GM19240 (cell line): ENCODE results near the gene ARAP1.
"Not testable (repeated sequence)": the region's sequence is repeated elsewhere in the genome, so short reads cannot be mapped to it uniquely, and the experiment has no call there.

ENCODE experiments used
- DNase-seq: peaks from one replicate; pipeline ENCODE4 v3.0.0; 2011; ENCODE audit warnings: low spot score; ENCODE audit not compliant: insufficient read length

Gene ARAP1

DNA sequence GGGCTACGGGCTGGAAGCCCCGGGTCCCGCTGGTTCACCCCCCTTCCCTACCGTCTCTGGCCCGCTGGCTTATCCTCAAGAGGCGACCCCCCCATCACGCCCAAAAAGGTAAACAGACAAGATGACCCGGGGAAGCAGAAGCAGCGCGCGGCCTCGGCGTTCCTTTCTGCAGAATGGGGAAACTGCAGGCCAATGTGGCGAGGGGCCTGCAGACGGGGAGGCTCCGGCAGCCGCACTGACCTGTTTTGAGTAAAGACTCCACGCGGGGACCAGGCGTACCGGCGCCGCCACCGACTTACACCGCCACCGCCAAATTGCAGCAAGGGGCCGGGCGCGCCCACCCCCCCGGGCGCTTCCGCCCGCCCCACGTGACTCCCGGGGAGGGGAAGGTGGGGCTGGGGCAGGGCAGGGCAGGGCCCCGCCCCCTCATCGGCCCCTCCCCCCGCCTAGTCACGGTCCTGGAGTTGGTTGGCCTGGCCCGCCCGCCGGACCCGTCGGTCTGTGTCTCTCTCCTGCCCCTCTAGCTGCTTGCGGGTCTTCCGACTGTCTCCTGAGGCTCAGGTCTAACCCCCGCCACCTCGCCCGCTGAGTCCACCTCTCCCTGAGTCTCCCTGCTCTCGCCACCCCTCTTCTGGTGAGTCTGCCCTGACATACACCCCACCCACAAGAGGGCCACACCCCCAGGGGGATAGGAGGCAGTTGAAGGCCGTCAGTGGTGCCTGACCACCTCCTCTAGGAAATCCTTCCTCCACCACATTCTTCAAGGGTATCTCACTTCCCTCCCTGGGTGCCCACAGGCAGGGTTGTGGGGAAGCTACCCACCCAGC is at the start of gene ARAP1:
ARAP1 (minus strand) TSS at position 321 of the 827 bp plus-strand sequence. CDS start 25,280 bp downstream, outside the sequence.
- DNase-seq, result peak; percentile 96

DNA sequence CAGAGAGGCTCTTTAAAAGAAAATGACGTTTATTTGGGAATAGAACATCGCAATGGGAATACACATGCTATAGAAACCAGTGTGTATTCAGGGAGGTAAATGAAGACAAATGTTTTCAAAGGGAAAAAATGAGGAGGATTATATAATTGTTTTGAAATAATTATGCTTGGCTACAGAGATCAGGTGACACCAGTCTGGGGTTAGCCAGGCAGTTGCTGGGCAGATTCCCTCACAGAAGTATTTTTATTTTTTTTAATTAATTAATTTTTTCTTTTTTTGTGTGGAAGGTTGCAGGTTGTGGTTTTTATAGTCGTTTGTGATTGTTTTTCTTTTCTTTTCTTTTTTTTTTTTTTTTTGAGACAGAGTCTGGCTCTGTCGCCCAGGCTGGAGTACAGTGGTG is 47.2 kb upstream of the ARAP1 start:
- DNase-seq, result no peak

GRCh38 chr11:72798361-72798760 is 46.2 kb upstream of the ARAP1 start:
- DNase-seq, result no peak

- DNase-seq, result peak; percentile 96
Observed at GRCh38 chr11:72793425-72794367, 41.5 kb upstream of the ARAP1 start, which contains the start of gene STARD10. STARD10 (minus strand) TSS chr11:72794047; CDS start chr11:72781181, 12,866 bp downstream.

DNA sequence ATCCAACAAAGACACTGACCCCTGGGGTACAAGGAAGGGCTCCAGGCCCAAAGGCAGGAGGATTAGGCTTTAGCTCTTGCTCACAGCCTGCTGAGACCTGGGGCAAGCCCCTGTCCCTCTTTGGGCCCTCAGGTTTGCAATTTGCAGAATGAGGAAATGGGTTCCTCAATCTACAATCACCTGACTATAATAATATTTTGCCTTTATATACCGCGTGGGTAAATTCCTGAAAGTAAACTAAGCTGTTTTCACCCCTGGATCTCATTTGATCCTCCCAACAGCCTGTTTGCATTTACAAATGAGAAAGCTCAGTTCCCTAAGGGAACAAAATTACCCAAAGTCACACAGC is 40.8 kb upstream of the ARAP1 start:
- no peak for DNase-seq

DNA sequence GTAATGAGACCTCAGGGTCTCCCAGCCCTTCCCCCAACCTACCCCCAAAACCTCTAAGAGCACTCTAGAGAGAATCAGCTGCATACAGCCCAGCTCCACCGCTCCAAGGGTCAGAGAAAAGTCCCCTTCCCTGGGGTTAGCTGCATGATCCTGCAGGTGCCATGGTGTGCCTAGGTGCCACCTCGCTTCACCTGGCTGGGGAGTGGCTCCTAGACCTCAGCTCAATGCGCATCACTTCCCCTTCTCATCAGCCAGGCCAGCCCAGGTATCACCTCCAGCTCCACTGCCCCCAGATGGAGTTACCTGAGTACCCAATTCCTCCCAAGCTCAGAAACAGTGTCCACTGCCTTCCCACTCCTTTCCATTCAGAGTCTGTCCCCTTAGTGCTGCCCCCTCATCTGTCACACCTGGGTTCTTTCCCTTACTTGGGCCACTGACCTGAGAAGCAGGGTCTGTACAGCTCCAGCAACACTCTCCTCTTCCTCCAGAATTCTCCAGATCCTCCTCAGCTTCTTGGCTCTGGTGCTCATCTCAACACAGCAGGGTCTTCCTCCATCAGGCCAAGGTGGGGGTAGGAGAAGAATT is 40.3 kb upstream of the ARAP1 start:
- DNase-seq, result no peak

GRCh38 chr11:72791228-72791627 is 39.0 kb upstream of the ARAP1 start:
- DNase-seq, result not testable (repeated sequence)

DNA sequence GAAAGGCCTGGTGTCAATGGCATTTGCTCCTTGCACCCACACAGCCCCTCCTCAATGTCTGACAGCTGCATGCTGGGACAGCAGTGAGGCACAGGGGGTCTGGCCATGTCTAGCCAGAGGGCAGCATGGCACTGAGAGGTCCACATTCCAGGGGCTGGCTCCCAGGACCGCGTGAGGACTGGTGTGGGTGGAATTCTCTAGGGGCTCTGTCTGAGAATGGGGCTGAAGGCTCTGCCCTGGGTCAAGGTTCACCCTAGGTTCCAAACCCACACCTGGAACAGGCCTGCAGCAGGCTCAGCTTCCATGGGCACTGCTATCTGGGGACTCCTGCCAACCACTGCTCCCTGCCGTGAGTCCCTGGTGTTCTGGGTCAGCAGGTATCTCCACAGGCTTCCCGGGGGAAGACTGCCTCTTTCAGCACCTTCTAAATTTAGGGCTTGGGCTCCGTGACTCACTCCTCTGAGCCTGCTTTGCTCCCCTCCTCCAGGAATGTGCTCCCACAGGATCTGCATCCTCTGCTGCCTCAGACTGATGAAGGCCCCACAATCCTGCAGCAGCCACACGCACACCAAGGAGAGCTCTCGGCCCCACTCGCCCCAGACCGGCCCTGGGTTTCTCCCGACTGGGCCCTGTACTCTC is 37.4 kb upstream of the ARAP1 start:
- no peak for DNase-seq

DNA sequence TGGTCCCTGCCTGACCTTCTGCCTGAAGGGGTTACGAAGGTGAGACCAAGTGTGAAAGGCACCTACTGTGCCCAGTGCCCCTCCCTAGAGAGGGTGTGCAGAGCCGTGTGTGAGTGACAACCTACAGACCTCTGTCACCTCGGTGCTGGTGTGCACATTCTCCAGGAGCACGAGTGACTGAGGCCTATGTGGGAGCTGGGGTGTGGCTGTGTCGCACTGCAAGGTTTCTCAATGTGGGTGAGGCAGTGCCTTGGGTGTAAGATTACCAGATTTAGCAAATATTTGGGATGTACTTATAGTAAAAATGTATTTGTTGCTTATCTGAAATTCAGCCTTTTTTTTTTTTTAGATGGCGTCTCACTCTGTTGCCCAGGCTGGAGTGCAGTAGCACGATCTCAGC is 36.0 kb upstream of the ARAP1 start:
- DNase-seq, result peak; percentile 0

- peak; percentile 83 for DNase-seq
Observed at GRCh38 chr11:72787216-72788104, 35.3 kb upstream of the ARAP1 start.

- peak; percentile 0 for DNase-seq
Observed at GRCh38 chr11:72786305-72787215, 34.4 kb upstream of the ARAP1 start.

DNA sequence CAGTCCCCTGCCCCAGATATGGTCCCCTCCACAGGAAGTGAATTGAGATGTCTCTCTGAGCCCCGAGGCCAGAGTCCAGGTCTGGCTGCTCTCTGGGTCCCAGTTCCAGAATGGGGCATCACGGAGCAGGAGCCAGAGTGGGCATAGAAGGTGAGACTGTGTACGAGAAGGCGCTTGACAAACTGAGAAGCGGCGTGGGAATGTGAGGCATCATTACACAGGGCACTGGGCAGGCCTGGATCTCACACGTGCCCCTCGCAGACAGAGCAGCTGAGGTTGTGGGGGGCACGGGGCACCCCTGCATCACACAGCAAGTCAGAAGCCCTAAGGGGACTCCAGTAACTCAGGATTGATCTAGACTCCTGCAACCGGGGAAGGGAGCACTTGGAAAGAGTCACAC is 32.5 kb upstream of the ARAP1 start:
- peak; percentile 0 for DNase-seq

GRCh38 chr11:72783144-72783905 is 31.1 kb upstream of the ARAP1 start:
- DNase-seq, result peak; percentile 2

DNA sequence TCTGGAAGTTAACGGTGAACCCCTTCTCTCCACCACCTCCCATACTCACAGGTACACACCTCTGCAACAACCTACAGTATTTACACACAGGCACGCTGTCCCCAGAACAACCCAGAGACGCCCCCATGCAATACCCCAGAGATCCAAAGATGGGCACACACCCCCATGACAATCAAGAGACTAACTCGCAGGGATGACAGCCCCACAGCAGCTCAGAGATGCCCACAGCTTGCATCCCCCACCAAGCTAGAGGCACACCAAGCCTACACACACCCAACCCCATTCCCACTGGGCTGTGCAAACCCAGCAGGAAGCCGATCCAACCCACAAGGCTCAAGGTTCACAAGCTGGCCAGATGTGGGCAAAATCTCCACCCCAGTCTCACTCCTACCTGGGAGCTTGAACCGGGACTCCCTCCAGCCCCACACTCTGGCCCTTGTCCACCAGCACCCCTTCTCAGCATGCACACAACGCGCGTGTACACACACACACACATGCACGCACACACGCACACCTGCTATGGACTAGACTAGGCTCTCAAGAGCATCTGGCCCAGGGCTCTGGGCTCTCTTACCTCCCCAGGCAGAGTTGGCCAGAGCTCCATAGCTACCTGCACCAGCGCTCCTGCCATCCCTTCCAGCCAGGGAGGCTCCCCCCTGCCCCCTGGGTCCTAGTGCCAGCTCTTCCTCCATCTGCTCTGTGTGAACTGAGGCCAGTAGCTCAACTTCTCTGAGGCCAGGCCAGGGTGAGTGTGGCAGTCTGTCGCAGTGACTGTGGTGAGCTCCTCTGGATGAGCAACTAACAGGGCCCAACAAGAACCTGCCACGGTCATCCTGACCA is 30.1 kb upstream of the ARAP1 start:
- DNase-seq, result no peak

- DNase-seq, result no peak
Observed at GRCh38 chr11:72781313-72782080, 29.3 kb upstream of the ARAP1 start.

- no peak for DNase-seq
Observed at GRCh38 chr11:72781063-72781312, 28.8 kb upstream of the ARAP1 start.
